ENCODE measurements around the gene SFTPB. TPM values are rescaled to one million over a fixed set of nuclear protein-coding genes. Genes with fewer than 3 reads are reported as not detected.

The SFTPB gene
- total RNA-seq, 4 donors from 2014 or later = not detected

- peak in 1 of 2 donors; percentile 74 for DNase-seq (ENCODE audit: low spot score in 2 of 2)
- 86 to 88% methylated on average over 8 of the region's 8 CpGs for WGBS, 2 donors
- TF ChIP-seq CTCF (IDR thresholded peaks at IDR 0.05) = no peak
- no peak for TF ChIP-seq POLR2A (IDR thresholded peaks at IDR 0.05)
- no peak overlapping the region for H3K4me3 ChIP-seq (ENCODE audit: low read depth, poor library complexity, severe bottlenecking)
- intact Hi-C loops (cut with DNase I; ENCODE audit: low total_unique reads) = no loop called here
Observed at GRCh38 chr2:85704800-85705679, 37.0 kb upstream of the SFTPB start.

GRCh38 chr2:85704038-85704437, 36.0 kb upstream of the SFTPB start:
- no peak for TF ChIP-seq POLR2A (IDR thresholded peaks at IDR 0.05)
- no peak for TF ChIP-seq CTCF (IDR thresholded peaks at IDR 0.05)
- intact Hi-C loops (cut with DNase I; ENCODE audit: low total_unique reads) = no loop called here
- WGBS, 2 donors = 88 to 92% methylated on average over 3 of the region's 3 CpGs
- no peak for DNase-seq (ENCODE audit: low spot score in 2 of 2)
- H3K4me3 ChIP-seq (ENCODE audit: low read depth, poor library complexity, severe bottlenecking) = no peak overlapping the region

GRCh38 chr2:85703329-85703728, 35.3 kb upstream of the SFTPB start:
- no peak for DNase-seq (ENCODE audit: low spot score in 2 of 2)
- H3K4me3 ChIP-seq (ENCODE audit: low read depth, poor library complexity, severe bottlenecking) = no peak overlapping the region
- intact Hi-C loops (cut with DNase I; ENCODE audit: low total_unique reads) = no loop called here
- TF ChIP-seq CTCF (IDR thresholded peaks at IDR 0.05) = no peak
- no peak for TF ChIP-seq POLR2A (IDR thresholded peaks at IDR 0.05)

GRCh38 chr2:85702800-85703199, 34.8 kb upstream of the SFTPB start:
- DNase-seq (ENCODE audit: low spot score in 2 of 2) = peak in 1 of 2 donors; percentile 5
- TF ChIP-seq POLR2A (IDR thresholded peaks at IDR 0.05) (no peak), CTCF (IDR thresholded peaks at IDR 0.05) (no peak)
- intact Hi-C loops (cut with DNase I; ENCODE audit: low total_unique reads) = no loop called here
- WGBS, 2 donors = 72 to 74% methylated on average over 4 of the region's 4 CpGs
- no peak overlapping the region for H3K4me3 ChIP-seq (ENCODE audit: low read depth, poor library complexity, severe bottlenecking)

GRCh38 chr2:85702172-85702571, 34.2 kb upstream of the SFTPB start:
- no peak for TF ChIP-seq CTCF (IDR thresholded peaks at IDR 0.05)
- no peak for TF ChIP-seq POLR2A (IDR thresholded peaks at IDR 0.05)
- intact Hi-C loops (cut with DNase I; ENCODE audit: low total_unique reads) = no loop called here

GRCh38 chr2:85699325-85699724, 31.3 kb upstream of the SFTPB start:
- DNase-seq (ENCODE audit: low spot score in 2 of 2) = peak in 1 of 2 donors; percentile 46
- TF ChIP-seq POLR2A (IDR thresholded peaks at IDR 0.05) (no peak), CTCF (IDR thresholded peaks at IDR 0.05) (no peak)
- WGBS, 2 donors = 100% methylated on average over 1 of the region's 1 CpG
- no peak overlapping the region for H3K4me3 ChIP-seq (ENCODE audit: low read depth, poor library complexity, severe bottlenecking)
- intact Hi-C loops (cut with DNase I; ENCODE audit: low total_unique reads) = no loop called here

More at GRCh38 chr2:85702172-85702571, 34.2 kb upstream of the SFTPB start:
- no peak overlapping the region for H3K4me3 ChIP-seq (ENCODE audit: low read depth, poor library complexity, severe bottlenecking)
- DNase-seq (ENCODE audit: low spot score in 2 of 2) = no peak
